Activated B cell treated with CpG ODN at 0.5 μM for 24 hours (primary cell): ENCODE data around the gene SLC29A2. TPM values are rescaled to one million over a fixed set of nuclear protein-coding genes. Genes with fewer than 3 reads are reported as not detected.
A peak's percentile ranks its signal among the peaks of the same experiment; 100 is the strongest.
"Not testable (repeated sequence)": the region's sequence is repeated elsewhere in the genome, so short reads cannot be mapped to it uniquely, and the experiment has no call there.

Experiments used
- ATAC-seq: fragments of 200-7000 bp; cut with Tn5 transposase; one replicate; pipeline ENCODE4 v1.10.0; 2021; ENCODE audit warnings: low read depth, mild to moderate bottlenecking, moderate library complexity
- CTCF ChIA-PET: fragments of 350-600 bp; sonication (Branson Sonifier 250); formaldehyde crosslinking; loops from one replicate; lab custom pipeline; 2021; ENCODE audit warnings: antibody characterized with exemption; lab: Charles Lee
- POLR2A ChIA-PET: fragments of 350-600 bp; sonication (Branson Sonifier 250); formaldehyde crosslinking; loops from one replicate; lab custom pipeline; 2021; ENCODE audit warnings: antibody characterized with exemption; lab: Charles Lee
- DNase-seq: peaks from one replicate; pipeline ENCODE4 v3.0.0; 2022
- H3K27ac Mint-ChIP-seq: one replicate; pipeline ENCODE4 v1.8.0; 2020; ENCODE audit warnings: mixed read lengths
- H3K27me3 Mint-ChIP-seq: one replicate; pipeline ENCODE4 v1.8.0; 2021; ENCODE audit warnings: mixed read lengths
- H3K36me3 Mint-ChIP-seq: one replicate; pipeline ENCODE4 v1.8.0; 2021; ENCODE audit warnings: low read depth, mixed read lengths
- H3K4me1 Mint-ChIP-seq: one replicate; pipeline ENCODE4 v1.8.0; 2021; ENCODE audit warnings: mixed read lengths
- H3K4me3 Mint-ChIP-seq: one replicate; pipeline ENCODE4 v1.8.0; 2020; ENCODE audit warnings: mild to moderate bottlenecking, mixed read lengths
- H3K9me3 Mint-ChIP-seq: one replicate; pipeline ENCODE4 v1.8.0; 2020; ENCODE audit warnings: mixed read lengths
- CTCF ChIP-seq: fragments of 200-600 bp; IDR thresholded peaks from one replicate; pipeline ENCODE4 v1.8.0; 2022; ENCODE audit warnings: antibody characterized with exemption, mild to moderate bottlenecking
- intact Hi-C: fragments of 100-400 bp; cut with micrococcal nuclease; formaldehyde crosslinking; loops from one replicate; pipeline ENCODE4 v1.15.1; 2024
- total RNA-seq: library from RNA; stranded (reverse); gene quantifications from 2 replicates; pipeline ENCODE4 v1.2.3, GENCODE V29; 2022

The SLC29A2 gene
- total RNA-seq, 1 donor from 2014 or later = 17.1 TPM

GRCh38 chr11:66359662-66360087 lies 11.9 kb downstream of the SLC29A2 start:
- intact Hi-C loops = no loop called here
- Mint-ChIP-seq H3K36me3 (no peaks in the 10 kb centered on the region), H3K27me3 (no peaks in the 10 kb centered on the region), H3K4me1 (no peaks in the 10 kb centered on the region), H3K9me3 (no peaks in the 10 kb centered on the region), H3K4me3 (no peak overlapping the region), H3K27ac (no peak overlapping the region)
- DNase-seq (no peak), ATAC-seq (no peak)
- ChIA-PET CTCF (no interaction called here), POLR2A (interaction anchor here (0.7 kb wide), 1 partner anchor 44 kb away, joined by 7 read pairs; no protein-coding TSS in a partner anchor)
- no peak for TF ChIP-seq CTCF

GRCh38 chr11:66350560-66351235 lies 20.9 kb downstream of the SLC29A2 start:
- peaks cover 14% of the 10 kb centered on the region for H3K4me1 Mint-ChIP-seq
- POLR2A ChIA-PET = interaction anchor here (0.5 to 1.0 kb wide), 3 partner anchors 10 to 1677 kb away, joined by 3 to 6 read pairs (median 4); no protein-coding TSS in a partner anchor
- ATAC-seq, intact Hi-C loops, H3K9me3 Mint-ChIP-seq, H3K36me3 Mint-ChIP-seq, H3K27ac Mint-ChIP-seq, DNase-seq, H3K27me3 Mint-ChIP-seq, CTCF ChIA-PET, H3K4me3 Mint-ChIP-seq: not testable (repeated sequence)

GRCh38 chr11:66349084-66349386 lies 22.5 kb downstream of the SLC29A2 start:
- H3K27me3 Mint-ChIP-seq = peaks cover 2% of the 10 kb centered on the region
- ChIA-PET POLR2A (interaction anchor here (0.7 kb wide), 2 partner anchors 26 to 1006 kb away, joined by 3 to 9 read pairs; no protein-coding TSS in a partner anchor), CTCF (no interaction called here)
- no peak for ATAC-seq
- intact Hi-C loops = loop anchor here (5.0 kb wide), 2 partner anchors 38 to 732 kb away; partner anchors contain the start of gene PCNX3
- no peak for TF ChIP-seq CTCF
- H3K9me3 Mint-ChIP-seq = no peaks in the 10 kb centered on the region
- no peak for DNase-seq
- peaks cover 31% of the 10 kb centered on the region for H3K4me1 Mint-ChIP-seq
- H3K36me3 Mint-ChIP-seq = peaks cover 10% of the 10 kb centered on the region
- peak overlapping the region; percentile 46 for H3K27ac Mint-ChIP-seq
- peak overlapping the region; percentile 0 for H3K4me3 Mint-ChIP-seq

- peaks cover 2% of the 10 kb centered on the region for H3K27me3 Mint-ChIP-seq
- no peak for TF ChIP-seq CTCF
- no peaks in the 10 kb centered on the region for H3K9me3 Mint-ChIP-seq
- peak within 1 kb of the TSS; percentile 99 for H3K27ac Mint-ChIP-seq
- DNase-seq (peak; percentile 70), ATAC-seq (peak; percentile 47)
- intact Hi-C loops = loop anchor here (1.0 to 5.0 kb wide), 3 partner anchors 24 to 730 kb away; partner anchors contain the start of genes PCNX3 and SLC29A2
- ChIA-PET CTCF (interaction anchor here (0.7 to 1.2 kb wide), 3 partner anchors 14 to 692 kb away, joined by 3 read pairs; no protein-coding TSS in a partner anchor), POLR2A (interaction anchor here (0.6 to 5.4 kb wide), 5 partner anchors 24 to 1779 kb away, joined by 3 to 34 read pairs (median 5); partner anchors contain the start of genes RBM4 and SLC29A2)
- H3K4me1 Mint-ChIP-seq = peaks cover 45% of the 10 kb centered on the region
- peaks cover 20% of the 10 kb centered on the region for H3K36me3 Mint-ChIP-seq
- H3K4me3 Mint-ChIP-seq = peak within 1 kb of the TSS; percentile 96
These were observed 23.9 kb downstream of the SLC29A2 start, which contains the start of gene B4GAT1 for GRCh38 chr11:66347425-66348276. B4GAT1 (minus strand) TSS chr11:66347629; CDS start chr11:66347545, 84 bp downstream.
